Smooth muscle cell of the umbilical artery (primary cell): ENCODE measurements around the gene CTSV. TPM values are rescaled to one million over a fixed set of nuclear protein-coding genes. Genes with fewer than 3 reads are reported as not detected.

Experiments
- total RNA-seq: library from RNA; depleted of rRNA; stranded (reverse); fragments of >200 nt; gene quantifications from 2 replicates; pipeline ENCODE4 v1.2.3, GENCODE V29; 2014

Gene CTSV
- total RNA-seq, result 0.30 and 0.74 TPM in 2 replicates

GRCh38 chr9:97038611-97039513 is at the start of gene CTSV:
TSS of gene CTSV (minus strand) at chr9:97039142. CDS start at chr9:97038043, 1,099 bp downstream.

Other genes with a start within 250 kb of the CTSV start
- gene ZNF782, start 184.6 kb downstream of the CTSV start, total RNA-seq, result 3.3 and 3.5 TPM in 2 replicates
- not detected in 2 replicates for gene NUTM2G, start 110.3 kb downstream of the CTSV start, total RNA-seq